Astrocyte of the spinal cord (primary cell): Measurements from ENCODE around the gene SIAH3.

Experiments used
- DNase-seq: peaks from one replicate; pipeline ENCODE4 v3.0.0; 2011; ENCODE audit warnings: low read depth, low spot score
- H3K4me3 ChIP-seq: 2 replicates; pipeline ENCODE4 v1.5.1; 2011; ENCODE audit warnings: low read depth, mild to moderate bottlenecking, low read length, moderate library complexity
- CTCF ChIP-seq: IDR thresholded peaks from 2 replicates; pipeline ENCODE4 v1.5.1; 2012; ENCODE audit warnings: low read depth, mild to moderate bottlenecking, low read length, inconsistent platforms
- in situ Hi-C: cut with HindIII; loops from 2 replicates; pipeline ENCODE4 v1.10.0; 2017; ENCODE audit warnings: low sequenced_read_pairs

SIAH3 gene

GRCh38 chr13:45870232-45870631 is 18.7 kb upstream of the SIAH3 start:
- DNase-seq = no peak
- in situ Hi-C loops = no loop called here
- TF ChIP-seq CTCF = no peak
- no peak overlapping the region for H3K4me3 ChIP-seq

GRCh38 chr13:45865414-45865813 is 13.9 kb upstream of the SIAH3 start:
- no peak for DNase-seq
- no peak for TF ChIP-seq CTCF
- no peak overlapping the region for H3K4me3 ChIP-seq
- in situ Hi-C loops = no loop called here

- H3K4me3 ChIP-seq = no peak overlapping the region
Measured at GRCh38 chr13:45863709-45864590, 12.4 kb upstream of the SIAH3 start.

GRCh38 chr13:45861322-45861721 is 9.8 kb upstream of the SIAH3 start:
- no peak for TF ChIP-seq CTCF
- H3K4me3 ChIP-seq = no peak overlapping the region
- in situ Hi-C loops = no loop called here
- peak; percentile 53 for DNase-seq

More at GRCh38 chr13:45863709-45864590, 12.4 kb upstream of the SIAH3 start:
- TF ChIP-seq CTCF = no peak
- in situ Hi-C loops = no loop called here
- DNase-seq = no peak

- DNase-seq = no peak
- no peak overlapping the region for H3K4me3 ChIP-seq
- TF ChIP-seq CTCF = no peak
- in situ Hi-C loops = no loop called here
Measured at GRCh38 chr13:45860240-45860639, 8.7 kb upstream of the SIAH3 start.

GRCh38 chr13:45859705-45860104 is 8.2 kb upstream of the SIAH3 start:
- no peak for DNase-seq
- TF ChIP-seq CTCF = no peak
- no peak overlapping the region for H3K4me3 ChIP-seq
- in situ Hi-C loops = no loop called here
